Measurements from ENCODE around the gene RAB3IP.

GRCh38 chr12:69755302-69755701 is 16.6 kb downstream of the RAB3IP start:
- TF ChIP-seq FOXK2 (IDR thresholded peaks at IDR 0.05), result no peak
- no peak for TF ChIP-seq KDM1A (IDR thresholded peaks at IDR 0.05; ENCODE audit: borderline replicate concordance)
- TF ChIP-seq EED (IDR thresholded peaks at IDR 0.05; ENCODE audit: low read depth), result no peak
- TF ChIP-seq JUND (IDR thresholded peaks at IDR 0.05; ENCODE audit: low read depth, low read length), result no peak
- TF ChIP-seq CTCF (IDR thresholded peaks at IDR 0.05 in 2 of 3, conservative IDR thresholded peaks at IDR 0.05 in 1 of 3; ENCODE audit: control insufficient read depth in 2 of 3, extremely low read depth in 1 of 3, insufficient read depth in 1 of 3, low read depth in 3 of 3, low read length in 3 of 3), result no peak
- no peak for TF ChIP-seq TCF7 (IDR thresholded peaks at IDR 0.05; ENCODE audit: borderline replicate concordance)
